ENCODE data around the gene HNF1A.

DNA sequence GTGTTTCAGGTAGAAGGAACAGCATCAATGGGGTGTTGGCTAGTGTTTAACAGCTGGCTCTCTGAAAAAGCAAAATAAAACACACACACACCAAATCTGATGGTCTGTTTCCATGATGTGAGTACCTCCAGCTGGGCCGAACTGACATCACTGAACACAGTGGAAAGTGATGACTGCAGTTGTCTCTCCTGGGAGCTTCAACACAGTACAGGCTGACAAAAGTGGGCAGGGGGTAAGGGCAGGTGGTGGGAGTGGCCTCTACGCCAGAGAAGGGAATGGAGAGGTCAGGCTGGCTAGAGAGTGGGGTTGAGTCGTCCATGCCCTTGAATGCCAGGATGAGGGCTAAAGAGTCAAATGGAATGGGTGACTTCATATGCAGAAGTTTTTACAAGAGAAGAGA, 8.0 kb upstream of the HNF1A start:
- TF ChIP-seq CTCF (IDR thresholded peaks at IDR 0.05 in 2 of 3, conservative IDR thresholded peaks at IDR 0.05 in 1 of 3; ENCODE audit: control insufficient read depth in 2 of 3, extremely low read depth in 1 of 3, insufficient read depth in 1 of 3, low read depth in 3 of 3, low read length in 3 of 3) (no peak), POLR2A (IDR thresholded peaks at IDR 0.05; ENCODE audit: low read depth, low read length) (no peak), JUND (IDR thresholded peaks at IDR 0.05; ENCODE audit: low read depth, low read length) (no peak), RBBP5 (conservative IDR thresholded peaks at IDR 0.05) (no peak), CHD4 (IDR thresholded peaks at IDR 0.05) (no peak), NBN (IDR thresholded peaks at IDR 0.05) (no peak)
- TF ChIP-seq, protein P1, sequence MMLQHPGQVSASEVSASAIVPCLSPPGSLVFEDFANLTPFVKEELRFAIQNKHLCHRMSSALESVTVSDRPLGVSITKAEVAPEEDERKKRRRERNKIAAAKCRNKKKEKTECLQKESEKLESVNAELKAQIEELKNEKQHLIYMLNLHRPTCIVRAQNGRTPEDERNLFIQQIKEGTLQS (IDR thresholded peaks at IDR 0.05; ENCODE audit: borderline replicate concordance, extremely low read depth, low read depth, low read length), result no peak
- TF ChIP-seq, protein P2, sequence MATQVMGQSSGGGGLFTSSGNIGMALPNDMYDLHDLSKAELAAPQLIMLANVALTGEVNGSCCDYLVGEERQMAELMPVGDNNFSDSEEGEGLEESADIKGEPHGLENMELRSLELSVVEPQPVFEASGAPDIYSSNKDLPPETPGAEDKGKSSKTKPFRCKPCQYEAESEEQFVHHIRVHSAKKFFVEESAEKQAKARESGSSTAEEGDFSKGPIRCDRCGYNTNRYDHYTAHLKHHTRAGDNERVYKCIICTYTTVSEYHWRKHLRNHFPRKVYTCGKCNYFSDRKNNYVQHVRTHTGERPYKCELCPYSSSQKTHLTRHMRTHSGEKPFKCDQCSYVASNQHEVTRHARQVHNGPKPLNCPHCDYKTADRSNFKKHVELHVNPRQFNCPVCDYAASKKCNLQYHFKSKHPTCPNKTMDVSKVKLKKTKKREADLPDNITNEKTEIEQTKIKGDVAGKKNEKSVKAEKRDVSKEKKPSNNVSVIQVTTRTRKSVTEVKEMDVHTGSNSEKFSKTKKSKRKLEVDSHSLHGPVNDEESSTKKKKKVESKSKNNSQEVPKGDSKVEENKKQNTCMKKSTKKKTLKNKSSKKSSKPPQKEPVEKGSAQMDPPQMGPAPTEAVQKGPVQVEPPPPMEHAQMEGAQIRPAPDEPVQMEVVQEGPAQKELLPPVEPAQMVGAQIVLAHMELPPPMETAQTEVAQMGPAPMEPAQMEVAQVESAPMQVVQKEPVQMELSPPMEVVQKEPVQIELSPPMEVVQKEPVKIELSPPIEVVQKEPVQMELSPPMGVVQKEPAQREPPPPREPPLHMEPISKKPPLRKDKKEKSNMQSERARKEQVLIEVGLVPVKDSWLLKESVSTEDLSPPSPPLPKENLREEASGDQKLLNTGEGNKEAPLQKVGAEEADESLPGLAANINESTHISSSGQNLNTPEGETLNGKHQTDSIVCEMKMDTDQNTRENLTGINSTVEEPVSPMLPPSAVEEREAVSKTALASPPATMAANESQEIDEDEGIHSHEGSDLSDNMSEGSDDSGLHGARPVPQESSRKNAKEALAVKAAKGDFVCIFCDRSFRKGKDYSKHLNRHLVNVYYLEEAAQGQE (IDR thresholded peaks at IDR 0.05; ENCODE audit: low read depth, low read length), result no peak
- TF ChIP-seq, protein P3, sequence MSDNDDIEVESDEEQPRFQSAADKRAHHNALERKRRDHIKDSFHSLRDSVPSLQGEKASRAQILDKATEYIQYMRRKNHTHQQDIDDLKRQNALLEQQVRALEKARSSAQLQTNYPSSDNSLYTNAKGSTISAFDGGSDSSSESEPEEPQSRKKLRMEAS (IDR thresholded peaks at IDR 0.05; ENCODE audit: low read depth, low read length), result no peak

Data from GM12878 (cell line).